ENCODE measurements around the gene C6orf47. TPM values are rescaled to one million over a fixed set of nuclear protein-coding genes. Genes with fewer than 3 reads are reported as not detected.

The C6orf47 gene
- polyA plus RNA-seq, 1 experiment: 10.2 TPM

DNA sequence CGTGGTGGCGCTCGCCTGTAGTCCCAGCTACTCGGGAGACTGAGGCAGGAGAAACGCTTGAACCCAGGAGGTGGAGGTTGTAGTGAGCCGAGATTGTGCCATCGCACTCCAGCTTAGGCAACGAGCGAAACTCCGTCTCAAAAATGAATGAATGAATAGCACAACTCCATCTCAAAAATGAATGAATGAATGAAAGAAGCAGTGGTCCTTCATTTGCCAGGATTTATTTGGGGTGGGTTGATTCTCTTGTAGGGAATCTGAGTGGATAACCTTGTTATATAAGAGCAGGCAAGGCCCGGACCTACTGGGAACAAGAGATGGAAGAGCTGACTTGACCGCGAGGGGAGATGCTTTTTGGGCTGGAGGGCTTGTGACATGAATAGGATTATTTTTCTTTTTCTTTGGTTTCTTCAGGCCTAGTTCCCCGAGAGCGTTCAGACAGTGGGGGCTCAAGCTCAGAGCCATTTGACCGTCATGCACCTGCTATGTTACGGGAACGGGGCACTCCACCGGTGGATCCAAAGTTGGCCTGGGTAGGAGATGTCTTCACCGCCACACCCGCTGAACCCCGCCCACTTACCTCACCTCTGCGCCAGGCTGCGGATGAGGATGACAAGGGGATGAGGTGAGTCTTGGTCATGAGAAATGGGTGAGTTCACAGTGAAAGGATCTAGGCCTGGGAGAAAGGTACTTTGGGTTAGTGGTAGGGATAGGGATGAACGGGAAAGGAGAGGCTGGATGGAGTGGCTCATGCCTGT is 30.2 kb downstream of the C6orf47 start:
- CTCF ChIA-PET: no interaction called here
- no peak for DNase-seq (ENCODE audit: low read depth, low spot score)
- H3K27ac ChIP-seq (ENCODE audit: low read depth, low read length): no peak overlapping the region
- no peak overlapping the region for H3K4me3 ChIP-seq (ENCODE audit: low read depth, low read length)
- POLR2A ChIA-PET: no interaction called here
- TF ChIP-seq, protein P1, sequence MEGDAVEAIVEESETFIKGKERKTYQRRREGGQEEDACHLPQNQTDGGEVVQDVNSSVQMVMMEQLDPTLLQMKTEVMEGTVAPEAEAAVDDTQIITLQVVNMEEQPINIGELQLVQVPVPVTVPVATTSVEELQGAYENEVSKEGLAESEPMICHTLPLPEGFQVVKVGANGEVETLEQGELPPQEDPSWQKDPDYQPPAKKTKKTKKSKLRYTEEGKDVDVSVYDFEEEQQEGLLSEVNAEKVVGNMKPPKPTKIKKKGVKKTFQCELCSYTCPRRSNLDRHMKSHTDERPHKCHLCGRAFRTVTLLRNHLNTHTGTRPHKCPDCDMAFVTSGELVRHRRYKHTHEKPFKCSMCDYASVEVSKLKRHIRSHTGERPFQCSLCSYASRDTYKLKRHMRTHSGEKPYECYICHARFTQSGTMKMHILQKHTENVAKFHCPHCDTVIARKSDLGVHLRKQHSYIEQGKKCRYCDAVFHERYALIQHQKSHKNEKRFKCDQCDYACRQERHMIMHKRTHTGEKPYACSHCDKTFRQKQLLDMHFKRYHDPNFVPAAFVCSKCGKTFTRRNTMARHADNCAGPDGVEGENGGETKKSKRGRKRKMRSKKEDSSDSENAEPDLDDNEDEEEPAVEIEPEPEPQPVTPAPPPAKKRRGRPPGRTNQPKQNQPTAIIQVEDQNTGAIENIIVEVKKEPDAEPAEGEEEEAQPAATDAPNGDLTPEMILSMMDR (IDR thresholded peaks at IDR 0.05; ENCODE audit: low read depth, low read length): no peak
- H3K27me3 ChIP-seq (ENCODE audit: control insufficient read depth, insufficient read depth, low read length): no peaks in the 10 kb centered on the region
- no peaks in the 10 kb centered on the region for H3K9me3 ChIP-seq (ENCODE audit: control insufficient read depth, insufficient read depth, low read length)

DNA sequence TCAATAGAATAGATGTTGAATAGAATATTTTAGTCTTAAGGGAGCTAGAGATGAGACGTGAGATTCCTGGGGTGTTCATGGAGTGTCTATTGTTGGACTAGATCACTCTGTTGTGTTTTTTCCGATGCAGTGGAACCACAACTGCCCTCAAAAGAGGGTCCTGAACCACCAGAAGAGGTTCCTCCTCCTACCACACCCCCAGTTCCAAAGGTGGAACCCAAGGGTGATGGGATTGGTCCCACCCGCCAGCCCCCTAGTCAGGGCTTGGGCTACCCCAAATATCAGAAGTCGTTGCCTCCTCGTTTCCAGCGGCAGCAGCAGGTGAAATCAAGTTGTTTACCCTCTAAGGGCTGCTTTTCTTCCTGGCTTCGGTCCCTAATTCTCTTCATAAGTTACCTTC is 31.6 kb downstream of the C6orf47 start:
- DNase-seq (ENCODE audit: low read depth, low spot score): no peak
- Histone ChIP-seq H3K27ac (ENCODE audit: low read depth, low read length) (no peak overlapping the region), H3K9me3 (ENCODE audit: control insufficient read depth, insufficient read depth, low read length) (no peaks in the 10 kb centered on the region), H3K27me3 (ENCODE audit: control insufficient read depth, insufficient read depth, low read length) (no peaks in the 10 kb centered on the region), H3K4me3 (ENCODE audit: low read depth, low read length) (no peak overlapping the region)
- POLR2A ChIA-PET: no interaction called here
- TF ChIP-seq, protein P1 (IDR thresholded peaks at IDR 0.05; ENCODE audit: low read depth, low read length): no peak
- CTCF ChIA-PET: no interaction called here

- POLR2A ChIA-PET: interaction anchor here (0.6 kb wide), 1 partner anchor 14 kb away, joined by 4 read pairs; no protein-coding TSS in a partner anchor
- CTCF ChIA-PET: no interaction called here
Observed at GRCh38 chr6:31627690-31628287, 32.8 kb downstream of the C6orf47 start.

DNA sequence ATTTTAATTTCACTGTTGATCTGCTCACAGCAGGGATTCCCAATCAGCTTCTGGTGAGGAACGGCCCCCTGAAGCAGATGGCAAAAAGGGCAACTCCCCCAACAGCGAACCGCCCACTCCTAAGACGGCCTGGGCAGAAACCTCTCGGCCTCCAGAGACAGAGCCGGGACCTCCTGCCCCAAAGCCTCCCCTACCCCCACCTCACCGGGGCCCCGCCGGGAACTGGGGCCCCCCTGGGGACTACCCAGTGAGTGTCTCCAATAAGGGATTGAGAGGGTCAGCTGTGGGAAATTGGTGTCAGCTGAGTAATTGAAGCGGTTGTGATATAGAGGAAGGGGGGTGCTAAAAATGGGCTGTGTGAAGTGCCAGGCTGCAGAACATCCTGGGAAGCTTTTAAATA is 33.6 kb downstream of the C6orf47 start:
- TF ChIP-seq, protein P1 (IDR thresholded peaks at IDR 0.05; ENCODE audit: low read depth, low read length): no peak
- DNase-seq (ENCODE audit: low read depth, low spot score): no peak
- H3K27ac ChIP-seq (ENCODE audit: low read depth, low read length): no peak overlapping the region
- CTCF ChIA-PET: no interaction called here
- H3K4me3 ChIP-seq (ENCODE audit: low read depth, low read length): no peak overlapping the region
- H3K9me3 ChIP-seq (ENCODE audit: control insufficient read depth, insufficient read depth, low read length): no peaks in the 10 kb centered on the region
- H3K27me3 ChIP-seq (ENCODE audit: control insufficient read depth, insufficient read depth, low read length): no peaks in the 10 kb centered on the region
- POLR2A ChIA-PET: no interaction called here

More at GRCh38 chr6:31627690-31628287, 32.8 kb downstream of the C6orf47 start:
- H3K27me3 ChIP-seq (ENCODE audit: control insufficient read depth, insufficient read depth, low read length): no peaks in the 10 kb centered on the region
- TF ChIP-seq, protein P1 (IDR thresholded peaks at IDR 0.05; ENCODE audit: low read depth, low read length): no peak
- no peak overlapping the region for H3K27ac ChIP-seq (ENCODE audit: low read depth, low read length)
- no peak for DNase-seq (ENCODE audit: low read depth, low spot score)
- H3K9me3 ChIP-seq (ENCODE audit: control insufficient read depth, insufficient read depth, low read length): no peaks in the 10 kb centered on the region
- H3K4me3 ChIP-seq (ENCODE audit: low read depth, low read length): no peak overlapping the region

DNA sequence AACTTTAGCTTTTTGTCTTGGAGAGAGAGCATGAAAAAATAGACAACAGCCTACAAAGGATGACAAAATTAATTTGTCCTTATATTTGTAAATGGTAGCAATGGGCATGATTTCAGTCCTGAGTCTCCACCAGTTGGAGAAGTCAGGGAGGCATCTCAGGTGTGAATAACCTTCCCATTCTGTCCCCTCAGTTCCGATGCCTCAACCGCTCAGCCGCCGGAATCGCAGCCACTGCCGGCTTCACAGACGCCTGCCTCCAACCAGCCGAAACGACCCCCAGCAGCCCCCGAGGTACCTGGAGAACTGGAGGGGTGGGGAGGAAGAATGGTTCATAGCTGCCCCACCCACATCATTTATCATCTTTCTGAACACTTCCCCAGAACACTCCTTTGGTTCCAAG is 36.5 kb downstream of the C6orf47 start:
- H3K9me3 ChIP-seq (ENCODE audit: control insufficient read depth, insufficient read depth, low read length): peaks cover 4% of the 10 kb centered on the region; the same call in 1 of the 2 replicates
- no peak overlapping the region for H3K27ac ChIP-seq (ENCODE audit: low read depth, low read length)
- H3K4me3 ChIP-seq (ENCODE audit: low read depth, low read length): no peak overlapping the region
- ChIA-PET POLR2A (interaction anchor here (1.2 kb wide), 1 partner anchor 10 kb away, joined by 4 read pairs; no protein-coding TSS in a partner anchor), CTCF (interaction anchor here (2.4 kb wide), 1 partner anchor 26 kb away, joined by 6 read pairs; no protein-coding TSS in a partner anchor)
- H3K27me3 ChIP-seq (ENCODE audit: control insufficient read depth, insufficient read depth, low read length): no peaks in the 10 kb centered on the region
- DNase-seq (ENCODE audit: low read depth, low spot score): no peak
- TF ChIP-seq, protein P1 (IDR thresholded peaks at IDR 0.05; ENCODE audit: low read depth, low read length): no peak
